Glutamatergic neuron (in vitro differentiated cells): Measurements from ENCODE around the gene KCNK2. TPM values are rescaled to one million over a fixed set of nuclear protein-coding genes. Genes with fewer than 3 reads are reported as not detected.
"Not testable (repeated sequence)": the region's sequence is repeated elsewhere in the genome, so short reads cannot be mapped to it uniquely, and the experiment has no call there.

Experiments used
- DNase-seq: peaks from one replicate; pipeline ENCODE4 v3.0.0; 2022
- H3K27ac Mint-ChIP-seq: one replicate; pipeline ENCODE4 v1.8.0; 2020; ENCODE audit warnings: mild to moderate bottlenecking, mixed read lengths, inconsistent platforms; ENCODE audit not compliant: unreplicated experiment
- H3K27me3 Mint-ChIP-seq: one replicate; pipeline ENCODE4 v1.8.0; 2020; ENCODE audit warnings: mild to moderate bottlenecking, moderate library complexity, mixed read lengths, inconsistent platforms; ENCODE audit not compliant: unreplicated experiment
- H3K36me3 Mint-ChIP-seq: one replicate; pipeline ENCODE4 v1.8.0; 2020; ENCODE audit warnings: mild to moderate bottlenecking, mixed read lengths, inconsistent platforms; ENCODE audit not compliant: unreplicated experiment
- H3K4me1 Mint-ChIP-seq: one replicate; pipeline ENCODE4 v1.8.0; 2020; ENCODE audit warnings: mild to moderate bottlenecking, low read depth, mixed read lengths, inconsistent platforms; ENCODE audit not compliant: unreplicated experiment
- H3K4me3 Mint-ChIP-seq: one replicate; pipeline ENCODE4 v1.8.0; 2020; ENCODE audit warnings: mild to moderate bottlenecking, mixed read lengths, inconsistent platforms; ENCODE audit not compliant: unreplicated experiment
- H3K9me3 Mint-ChIP-seq: one replicate; pipeline ENCODE4 v1.8.0; 2020; ENCODE audit warnings: mild to moderate bottlenecking, moderate library complexity, mixed read lengths, inconsistent platforms; ENCODE audit not compliant: unreplicated experiment
- total RNA-seq: library from RNA; stranded (reverse); fragmentation: NEBNext Ultra II Directional; extraction: Animal tissue kit (Norgen Biotek cat#: 25700); gene quantifications from one replicate; pipeline ENCODE4 v1.2.1, GENCODE V29; 2021; ENCODE audit not compliant: unreplicated experiment
- TF ChIP-seq, protein P1 (sequence below): fragments of 200-600 bp; sonication (generic); IDR thresholded peaks from one replicate; pipeline ENCODE4 v1.5.0; 2021; ENCODE audit not compliant: partially characterized antibody, unreplicated experiment

KCNK2 gene
- total RNA-seq, 1 donor from 2014 or later = not detected

DNA sequence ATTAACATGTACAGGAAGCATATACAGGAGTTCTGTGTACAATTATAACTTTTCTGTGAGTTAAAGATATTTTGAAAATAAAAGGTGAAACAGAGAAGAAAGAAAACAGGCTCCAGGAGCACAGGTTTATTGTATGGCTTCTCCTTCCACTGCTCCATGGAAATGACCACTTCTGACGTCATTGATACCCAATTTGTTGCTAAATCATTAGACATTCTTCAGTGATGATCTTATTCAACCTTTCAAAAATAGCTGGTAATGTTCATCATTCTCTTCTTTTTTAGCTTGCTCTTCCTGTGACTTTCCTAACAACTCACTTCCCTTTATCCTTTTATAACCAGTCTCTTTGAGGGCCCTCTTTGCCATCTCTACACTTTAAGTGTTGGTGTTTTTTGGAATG, 77.8 kb downstream of the KCNK2 start:
- H3K4me1 Mint-ChIP-seq = no peaks in the 10 kb centered on the region
- no peak for DNase-seq
- TF ChIP-seq, protein P1, sequence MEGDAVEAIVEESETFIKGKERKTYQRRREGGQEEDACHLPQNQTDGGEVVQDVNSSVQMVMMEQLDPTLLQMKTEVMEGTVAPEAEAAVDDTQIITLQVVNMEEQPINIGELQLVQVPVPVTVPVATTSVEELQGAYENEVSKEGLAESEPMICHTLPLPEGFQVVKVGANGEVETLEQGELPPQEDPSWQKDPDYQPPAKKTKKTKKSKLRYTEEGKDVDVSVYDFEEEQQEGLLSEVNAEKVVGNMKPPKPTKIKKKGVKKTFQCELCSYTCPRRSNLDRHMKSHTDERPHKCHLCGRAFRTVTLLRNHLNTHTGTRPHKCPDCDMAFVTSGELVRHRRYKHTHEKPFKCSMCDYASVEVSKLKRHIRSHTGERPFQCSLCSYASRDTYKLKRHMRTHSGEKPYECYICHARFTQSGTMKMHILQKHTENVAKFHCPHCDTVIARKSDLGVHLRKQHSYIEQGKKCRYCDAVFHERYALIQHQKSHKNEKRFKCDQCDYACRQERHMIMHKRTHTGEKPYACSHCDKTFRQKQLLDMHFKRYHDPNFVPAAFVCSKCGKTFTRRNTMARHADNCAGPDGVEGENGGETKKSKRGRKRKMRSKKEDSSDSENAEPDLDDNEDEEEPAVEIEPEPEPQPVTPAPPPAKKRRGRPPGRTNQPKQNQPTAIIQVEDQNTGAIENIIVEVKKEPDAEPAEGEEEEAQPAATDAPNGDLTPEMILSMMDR = no peak
- peaks cover 3% of the 10 kb centered on the region for H3K9me3 Mint-ChIP-seq
- H3K27me3 Mint-ChIP-seq = no peaks in the 10 kb centered on the region
- H3K36me3 Mint-ChIP-seq = no peaks in the 10 kb centered on the region
- no peak overlapping the region for H3K27ac Mint-ChIP-seq
- H3K4me3 Mint-ChIP-seq = no peak overlapping the region

DNA sequence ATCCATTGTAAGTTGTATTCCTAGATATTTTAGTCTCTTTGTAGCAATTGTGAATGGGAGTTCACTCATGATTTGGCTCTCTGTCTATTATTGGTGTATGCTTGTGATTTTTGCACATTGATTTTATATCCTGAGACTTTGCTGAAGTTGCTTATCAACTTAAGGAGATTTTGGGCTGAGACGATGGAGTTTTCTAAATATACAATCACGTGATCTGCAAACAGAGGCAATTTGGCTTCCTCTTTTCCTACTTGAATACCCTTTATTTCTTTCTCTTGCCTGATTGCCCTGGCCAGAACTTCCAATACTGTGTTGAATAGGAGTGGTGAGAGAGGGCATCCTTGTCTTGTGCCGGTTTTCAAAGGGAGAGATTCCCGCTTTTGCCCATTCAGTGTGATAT, 80.6 kb downstream of the KCNK2 start:
- H3K36me3 Mint-ChIP-seq, H3K9me3 Mint-ChIP-seq, H3K27me3 Mint-ChIP-seq, DNase-seq, H3K4me3 Mint-ChIP-seq, H3K27ac Mint-ChIP-seq, H3K4me1 Mint-ChIP-seq: not testable (repeated sequence)

DNA sequence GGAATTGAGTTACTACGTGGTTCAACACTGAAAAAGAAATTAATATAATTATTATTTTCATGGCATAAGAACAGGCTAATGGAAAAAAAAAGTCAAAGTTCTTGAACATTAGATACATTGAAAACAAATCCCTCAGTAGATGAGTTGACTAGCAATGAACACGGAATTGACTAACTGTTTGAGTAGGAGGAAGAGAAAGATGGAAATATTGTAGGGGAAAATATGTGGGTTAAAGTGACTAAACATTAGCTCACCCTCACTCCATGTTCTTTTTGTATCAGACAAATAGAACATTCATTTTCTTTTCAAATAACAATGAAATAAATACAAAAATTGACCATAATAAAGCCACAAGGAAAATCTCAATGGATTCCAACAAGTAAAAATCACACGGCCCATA, 84.3 kb downstream of the KCNK2 start:
- no peaks in the 10 kb centered on the region for H3K4me1 Mint-ChIP-seq
- TF ChIP-seq, protein P1 = no peak
- no peak overlapping the region for H3K27ac Mint-ChIP-seq
- DNase-seq = no peak
- no peaks in the 10 kb centered on the region for H3K27me3 Mint-ChIP-seq
- H3K9me3 Mint-ChIP-seq = peaks cover 3% of the 10 kb centered on the region
- H3K36me3 Mint-ChIP-seq = no peaks in the 10 kb centered on the region
- H3K4me3 Mint-ChIP-seq = no peak overlapping the region

DNA sequence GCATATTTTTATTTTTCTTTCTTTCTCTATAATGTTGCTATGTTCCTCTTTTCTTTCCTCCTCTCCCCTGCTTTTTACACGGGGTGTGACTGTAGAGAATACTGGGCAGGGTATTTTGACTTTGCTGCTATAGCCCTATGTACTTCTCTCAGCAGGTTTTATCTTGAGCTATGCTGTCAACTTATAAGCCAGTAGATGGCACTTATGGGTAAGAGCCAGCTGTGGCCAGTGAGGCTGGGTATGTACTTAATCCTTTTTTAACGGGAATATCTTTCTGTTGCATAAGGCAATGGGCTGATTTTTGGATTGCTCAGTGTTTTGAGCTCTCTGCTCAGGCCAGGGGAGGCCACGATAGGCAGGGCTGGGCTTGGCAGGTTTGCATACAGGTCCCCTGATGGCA, 99.0 kb downstream of the KCNK2 start:
- H3K36me3 Mint-ChIP-seq = no peaks in the 10 kb centered on the region
- H3K27ac Mint-ChIP-seq = no peak overlapping the region
- DNase-seq = no peak
- TF ChIP-seq, protein P1 = no peak
- H3K9me3 Mint-ChIP-seq = no peaks in the 10 kb centered on the region
- no peaks in the 10 kb centered on the region for H3K27me3 Mint-ChIP-seq
- no peak overlapping the region for H3K4me3 Mint-ChIP-seq
- no peaks in the 10 kb centered on the region for H3K4me1 Mint-ChIP-seq

DNA sequence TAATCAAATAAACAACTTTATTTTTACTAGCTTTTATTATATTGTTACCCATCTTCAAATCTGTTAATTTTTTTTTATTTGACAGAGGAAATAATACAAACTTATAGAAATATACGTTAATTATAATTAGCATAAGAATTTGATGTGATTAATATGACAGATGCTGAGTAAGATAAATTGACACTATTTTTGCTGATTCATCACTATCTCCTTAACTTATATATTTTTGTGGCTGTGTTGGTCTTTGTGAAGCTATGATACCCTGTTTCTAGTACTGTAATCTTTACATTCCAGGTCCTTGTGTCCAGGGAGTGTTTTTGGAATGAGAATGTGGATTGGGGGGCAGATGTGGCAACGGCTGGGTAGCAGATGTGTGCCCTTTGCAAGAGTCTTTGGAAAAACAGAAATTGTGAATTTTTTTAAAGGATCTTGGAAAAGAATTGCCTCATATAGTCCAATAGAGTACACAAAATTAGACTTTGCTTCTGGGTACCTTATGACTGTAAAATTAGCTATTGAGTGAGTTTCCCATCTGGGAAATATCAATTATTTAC, 102.6 kb downstream of the KCNK2 start:
- Mint-ChIP-seq H3K4me1 (no peaks in the 10 kb centered on the region), H3K27ac (no peak overlapping the region), H3K9me3 (no peaks in the 10 kb centered on the region), H3K36me3 (no peaks in the 10 kb centered on the region), H3K4me3 (no peak overlapping the region), H3K27me3 (peaks cover 1% of the 10 kb centered on the region)
- TF ChIP-seq, protein P1 = no peak
- DNase-seq = no peak
